IPS-20b (cell line): ENCODE results near the gene ENTPD1.
"Not testable (repeated sequence)": the region's sequence is repeated elsewhere in the genome, so short reads cannot be mapped to it uniquely, and the experiment has no call there.

ENCODE experiments used
- H3K27ac ChIP-seq: one replicate; pipeline ENCODE4 v1.5.1; 2013; ENCODE audit warnings: low read length
- H3K27me3 ChIP-seq: 2 replicates; pipeline ENCODE4 v1.6.1; 2013; ENCODE audit warnings: mild to moderate bottlenecking, low read length, inconsistent platforms; ENCODE audit not compliant: insufficient read depth
- H3K36me3 ChIP-seq: 2 replicates; pipeline ENCODE4 v1.6.1; 2013; ENCODE audit warnings: low read depth, mild to moderate bottlenecking, inconsistent platforms, low read length, moderate library complexity; ENCODE audit not compliant: insufficient read depth
- H3K4me1 ChIP-seq: 2 replicates; pipeline ENCODE4 v1.6.1; 2013; ENCODE audit warnings: mild to moderate bottlenecking, control low read depth, inconsistent platforms, low read length, moderate library complexity; ENCODE audit not compliant: insufficient read depth
- H3K4me3 ChIP-seq: 2 replicates; pipeline ENCODE4 v1.5.1; 2013; ENCODE audit warnings: mild to moderate bottlenecking, low read length, inconsistent platforms
- H3K9ac ChIP-seq: 2 replicates; pipeline ENCODE4 v1.6.1; 2013; ENCODE audit warnings: low read depth, mild to moderate bottlenecking, inconsistent platforms, low read length, moderate library complexity
- H3K9me3 ChIP-seq: 2 replicates; pipeline ENCODE4 v1.6.1; 2013; ENCODE audit warnings: mild to moderate bottlenecking, low read depth, low read length, inconsistent platforms; ENCODE audit not compliant: insufficient read depth

ENTPD1 gene

GRCh38 chr10:95861386-95861785 lies 105.4 kb downstream of the ENTPD1 start:
- H3K27me3 ChIP-seq, result no peaks in the 10 kb centered on the region
- H3K4me1 ChIP-seq, result no peaks in the 10 kb centered on the region
- no peak overlapping the region for H3K4me3 ChIP-seq
- H3K27ac ChIP-seq, result no peak overlapping the region
- H3K9ac ChIP-seq, result no peak overlapping the region
- H3K9me3 ChIP-seq, result no peaks in the 10 kb centered on the region
- H3K36me3 ChIP-seq, result no peaks in the 10 kb centered on the region

GRCh38 chr10:95864906-95865813 lies 109.2 kb downstream of the ENTPD1 start:
- Histone ChIP-seq H3K9me3 (no peaks in the 10 kb centered on the region), H3K4me1 (no peaks in the 10 kb centered on the region), H3K4me3 (no peak overlapping the region), H3K9ac (no peak overlapping the region), H3K27ac (no peak overlapping the region), H3K27me3 (no peaks in the 10 kb centered on the region), H3K36me3 (no peaks in the 10 kb centered on the region)

- Histone ChIP-seq H3K27ac (no peak overlapping the region), H3K4me3 (no peak overlapping the region), H3K4me1 (no peaks in the 10 kb centered on the region), H3K27me3 (no peaks in the 10 kb centered on the region), H3K36me3 (no peaks in the 10 kb centered on the region), H3K9me3 (no peaks in the 10 kb centered on the region), H3K9ac (no peak overlapping the region)
Observed at GRCh38 chr10:95865814-95866466, 110.0 kb downstream of the ENTPD1 start.

GRCh38 chr10:95866467-95866842 lies 110.5 kb downstream of the ENTPD1 start:
- no peak overlapping the region for H3K27ac ChIP-seq
- no peak overlapping the region for H3K9ac ChIP-seq
- H3K4me1 ChIP-seq, result no peaks in the 10 kb centered on the region
- no peaks in the 10 kb centered on the region for H3K36me3 ChIP-seq
- H3K27me3 ChIP-seq, result no peaks in the 10 kb centered on the region
- no peaks in the 10 kb centered on the region for H3K9me3 ChIP-seq
- H3K4me3 ChIP-seq, result no peak overlapping the region

- no peaks in the 10 kb centered on the region for H3K9me3 ChIP-seq
- no peak overlapping the region for H3K27ac ChIP-seq
- H3K4me3 ChIP-seq, result no peak overlapping the region
- no peak overlapping the region for H3K9ac ChIP-seq
- H3K27me3 ChIP-seq, result no peaks in the 10 kb centered on the region
- H3K4me1 ChIP-seq, result no peaks in the 10 kb centered on the region
- no peaks in the 10 kb centered on the region for H3K36me3 ChIP-seq
Observed at GRCh38 chr10:95867866-95868265, 111.9 kb downstream of the ENTPD1 start.

- Histone ChIP-seq H3K4me3 (no peak overlapping the region), H3K36me3 (peaks cover 36% of the 10 kb centered on the region)
Observed at GRCh38 chr10:95872158-95872711, 116.3 kb downstream of the ENTPD1 start.

GRCh38 chr10:95873139-95873538 lies 117.2 kb downstream of the ENTPD1 start:
- no peak overlapping the region for H3K4me3 ChIP-seq

More at GRCh38 chr10:95872158-95872711, 116.3 kb downstream of the ENTPD1 start:
- Histone ChIP-seq H3K27ac (no peak overlapping the region), H3K4me1 (no peaks in the 10 kb centered on the region), H3K27me3 (no peaks in the 10 kb centered on the region), H3K9me3 (peaks cover 22% of the 10 kb centered on the region), H3K9ac (no peak overlapping the region)

GRCh38 chr10:95873651-95874050 lies 117.7 kb downstream of the ENTPD1 start:
- Histone ChIP-seq H3K27me3 (no peaks in the 10 kb centered on the region), H3K36me3 (peaks cover 36% of the 10 kb centered on the region), H3K4me3 (no peak overlapping the region), H3K27ac (no peak overlapping the region), H3K9ac (no peak overlapping the region), H3K4me1 (no peaks in the 10 kb centered on the region), H3K9me3 (peaks cover 22% of the 10 kb centered on the region)

More at GRCh38 chr10:95873139-95873538, 117.2 kb downstream of the ENTPD1 start:
- H3K4me1 ChIP-seq, result no peaks in the 10 kb centered on the region
- no peak overlapping the region for H3K9ac ChIP-seq
- H3K36me3 ChIP-seq, result peaks cover 36% of the 10 kb centered on the region
- H3K27ac ChIP-seq, result no peak overlapping the region
- H3K9me3 ChIP-seq, result peaks cover 22% of the 10 kb centered on the region
- H3K27me3 ChIP-seq, result no peaks in the 10 kb centered on the region

GRCh38 chr10:95874783-95875182 lies 118.8 kb downstream of the ENTPD1 start:
- not testable (repeated sequence) for H3K27ac ChIP-seq, H3K9ac ChIP-seq

GRCh38 chr10:95876756-95877155 lies 120.8 kb downstream of the ENTPD1 start:
- H3K4me1 ChIP-seq, result no peaks in the 10 kb centered on the region
- H3K9me3 ChIP-seq, result peaks cover 22% of the 10 kb centered on the region
- no peak overlapping the region for H3K9ac ChIP-seq
- no peak overlapping the region for H3K27ac ChIP-seq
- H3K4me3 ChIP-seq, result no peak overlapping the region
- H3K36me3 ChIP-seq, result peaks cover 36% of the 10 kb centered on the region
- no peaks in the 10 kb centered on the region for H3K27me3 ChIP-seq

More at GRCh38 chr10:95874783-95875182, 118.8 kb downstream of the ENTPD1 start:
- H3K27me3 ChIP-seq, H3K4me3 ChIP-seq, H3K4me1 ChIP-seq: not testable (repeated sequence)
- Histone ChIP-seq H3K9me3 (peaks cover 22% of the 10 kb centered on the region), H3K36me3 (peaks cover 36% of the 10 kb centered on the region)

GRCh38 chr10:95877881-95878280 lies 121.9 kb downstream of the ENTPD1 start:
- Histone ChIP-seq H3K4me1 (no peaks in the 10 kb centered on the region), H3K9ac (no peak overlapping the region), H3K4me3 (no peak overlapping the region), H3K36me3 (peaks cover 36% of the 10 kb centered on the region), H3K27me3 (no peaks in the 10 kb centered on the region), H3K27ac (no peak overlapping the region), H3K9me3 (peaks cover 22% of the 10 kb centered on the region)
